GM12874 (cell line): Measurements from ENCODE around the gene NEGR1.

Source experiments
- TF ChIP-seq, protein P1 (sequence below): IDR thresholded peaks from 2 replicates; pipeline ENCODE4 v1.5.1; 2011; ENCODE audit warnings: low read depth, mild to moderate bottlenecking, control low read depth, low read length, moderate library complexity; ENCODE audit not compliant: insufficient read depth

The NEGR1 gene

GRCh38 chr1:72010094-72010431, 272.3 kb downstream of the NEGR1 start:
- TF ChIP-seq, protein P1, sequence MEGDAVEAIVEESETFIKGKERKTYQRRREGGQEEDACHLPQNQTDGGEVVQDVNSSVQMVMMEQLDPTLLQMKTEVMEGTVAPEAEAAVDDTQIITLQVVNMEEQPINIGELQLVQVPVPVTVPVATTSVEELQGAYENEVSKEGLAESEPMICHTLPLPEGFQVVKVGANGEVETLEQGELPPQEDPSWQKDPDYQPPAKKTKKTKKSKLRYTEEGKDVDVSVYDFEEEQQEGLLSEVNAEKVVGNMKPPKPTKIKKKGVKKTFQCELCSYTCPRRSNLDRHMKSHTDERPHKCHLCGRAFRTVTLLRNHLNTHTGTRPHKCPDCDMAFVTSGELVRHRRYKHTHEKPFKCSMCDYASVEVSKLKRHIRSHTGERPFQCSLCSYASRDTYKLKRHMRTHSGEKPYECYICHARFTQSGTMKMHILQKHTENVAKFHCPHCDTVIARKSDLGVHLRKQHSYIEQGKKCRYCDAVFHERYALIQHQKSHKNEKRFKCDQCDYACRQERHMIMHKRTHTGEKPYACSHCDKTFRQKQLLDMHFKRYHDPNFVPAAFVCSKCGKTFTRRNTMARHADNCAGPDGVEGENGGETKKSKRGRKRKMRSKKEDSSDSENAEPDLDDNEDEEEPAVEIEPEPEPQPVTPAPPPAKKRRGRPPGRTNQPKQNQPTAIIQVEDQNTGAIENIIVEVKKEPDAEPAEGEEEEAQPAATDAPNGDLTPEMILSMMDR, result no peak

DNA sequence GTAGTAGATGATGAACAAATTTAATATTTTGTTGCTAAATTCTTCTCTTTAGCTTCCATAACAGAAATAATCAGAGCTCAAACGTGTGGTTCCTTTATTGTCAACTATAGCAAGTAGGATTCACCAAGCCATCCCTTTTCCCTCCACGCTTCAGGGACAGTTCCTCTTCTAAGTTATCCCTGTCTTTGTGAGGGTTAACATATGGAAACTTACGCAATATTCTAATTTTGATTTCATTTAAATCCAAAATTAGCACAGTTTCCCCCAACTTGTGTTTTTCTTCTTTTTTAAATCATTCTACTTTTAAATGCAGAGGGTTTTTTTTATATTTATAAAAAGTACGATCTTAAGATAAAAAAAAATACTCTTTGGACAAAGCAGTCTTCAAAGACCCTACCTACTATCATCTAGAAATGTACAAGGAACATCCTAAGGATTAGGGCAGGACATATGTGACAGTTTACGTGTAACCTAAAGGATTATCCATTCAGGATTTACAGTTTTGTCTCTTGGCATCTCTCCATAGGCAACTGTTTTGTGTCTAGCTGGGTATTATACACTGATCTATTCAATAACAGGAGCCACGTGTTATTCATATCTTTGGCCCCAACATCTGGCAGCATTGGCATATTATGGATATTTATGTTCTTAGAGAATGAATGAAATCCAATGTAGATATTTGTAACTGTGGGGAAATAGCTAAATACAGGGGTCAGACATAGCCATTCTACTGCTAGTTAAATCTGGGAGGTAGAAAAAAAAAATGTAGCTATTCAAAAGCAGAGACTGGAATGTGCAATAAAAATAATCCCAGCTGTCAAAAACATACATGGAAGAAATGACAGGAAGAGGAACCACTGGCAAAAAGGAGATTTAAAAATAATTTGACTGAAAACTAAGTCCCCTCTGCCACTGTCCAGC, 272.9 kb downstream of the NEGR1 start:
- TF ChIP-seq, protein P1, result no peak

GRCh38 chr1:72007312-72007711, 275.0 kb downstream of the NEGR1 start:
- TF ChIP-seq, protein P1, result no peak

- TF ChIP-seq, protein P1, result no peak
Observed at GRCh38 chr1:72006092-72006491, 276.2 kb downstream of the NEGR1 start.

- TF ChIP-seq, protein P1, result no peak
Observed at GRCh38 chr1:72003092-72003491, 279.2 kb downstream of the NEGR1 start.

- TF ChIP-seq, protein P1, result no peak
Observed at GRCh38 chr1:72000809-72001208, 281.5 kb downstream of the NEGR1 start.

- TF ChIP-seq, protein P1, result no peak
Observed at GRCh38 chr1:71994646-71995045, 287.7 kb downstream of the NEGR1 start.
